DMS 273 treated with DMSO at 0.1 percent for 48 hours (cell line): ENCODE measurements around the gene NEK11.
"Not testable (repeated sequence)": the region's sequence is repeated elsewhere in the genome, so short reads cannot be mapped to it uniquely, and the experiment has no call there.

Experiments
- DNase-seq: peaks from one replicate; lab custom pipeline; 2025; lab: John Stamatoyannopoulos, UW

NEK11 gene

GRCh38 chr3:131357275-131357674 is 330.6 kb downstream of the NEK11 start:
- DNase-seq, result no peak

GRCh38 chr3:131360191-131360755 is 333.6 kb downstream of the NEK11 start:
- no peak for DNase-seq

- DNase-seq, result not testable (repeated sequence)
These were observed 334.4 kb downstream of the NEK11 start for GRCh38 chr3:131361066-131361463.

GRCh38 chr3:131361464-131362421 is 335.1 kb downstream of the NEK11 start:
- DNase-seq, result no peak

DNA sequence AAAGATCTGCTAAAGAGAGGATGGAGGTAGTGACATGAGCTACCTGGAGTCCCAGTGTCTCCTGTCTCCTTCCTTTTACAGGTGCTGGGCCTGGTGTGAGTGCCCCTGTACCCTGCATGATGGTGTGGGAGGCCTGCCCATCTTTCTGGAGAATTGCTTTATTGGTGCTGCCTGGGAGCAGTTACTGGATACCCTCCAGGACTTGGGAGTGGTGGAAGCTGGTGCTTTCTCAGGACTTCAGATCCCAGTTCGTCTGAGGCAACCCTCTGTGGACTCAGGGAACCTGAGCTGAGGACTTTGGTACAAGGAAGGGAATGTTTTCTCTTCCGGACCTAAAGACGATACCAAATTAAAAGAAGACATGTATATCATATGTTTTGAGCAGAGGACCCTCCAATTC is 336.6 kb downstream of the NEK11 start:
- DNase-seq, result no peak

DNA sequence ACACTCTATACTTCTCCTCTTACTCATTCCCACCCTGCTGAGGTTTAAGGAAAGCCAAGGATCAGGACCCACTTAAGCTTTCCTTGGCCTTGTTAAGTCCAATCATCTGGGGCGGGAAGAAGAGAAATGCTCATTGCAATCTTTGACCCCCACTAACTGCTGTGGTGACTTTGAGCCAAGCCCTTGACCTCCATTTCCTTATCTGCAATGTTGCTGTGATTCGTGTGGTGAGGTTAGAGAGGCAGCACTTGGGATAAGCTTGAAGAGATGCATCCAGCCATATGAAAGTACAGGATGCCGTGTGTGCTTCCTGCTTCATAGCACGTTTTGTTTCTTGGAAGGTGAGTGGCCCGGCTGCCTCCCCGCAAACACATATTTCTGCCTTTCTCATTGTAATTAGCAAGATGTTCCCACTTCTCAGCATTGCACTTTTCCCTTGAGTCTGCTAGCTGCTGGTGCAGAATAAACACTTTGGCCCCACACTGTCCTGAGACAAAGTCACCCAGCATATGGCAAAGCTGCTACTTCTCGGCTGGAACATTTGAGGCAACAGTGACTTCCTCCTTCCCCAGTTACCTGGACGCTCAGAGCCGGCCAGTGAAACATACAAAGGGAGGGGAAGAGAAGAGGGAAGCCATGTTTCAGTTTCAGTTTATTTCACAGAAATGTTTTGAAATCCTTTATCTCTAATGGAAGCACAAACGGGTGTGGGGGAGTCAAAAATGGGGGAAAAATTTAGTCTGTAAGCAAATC is 344.4 kb downstream of the NEK11 start:
- no peak for DNase-seq

GRCh38 chr3:131371688-131372066 is 345.0 kb downstream of the NEK11 start:
- no peak for DNase-seq

DNA sequence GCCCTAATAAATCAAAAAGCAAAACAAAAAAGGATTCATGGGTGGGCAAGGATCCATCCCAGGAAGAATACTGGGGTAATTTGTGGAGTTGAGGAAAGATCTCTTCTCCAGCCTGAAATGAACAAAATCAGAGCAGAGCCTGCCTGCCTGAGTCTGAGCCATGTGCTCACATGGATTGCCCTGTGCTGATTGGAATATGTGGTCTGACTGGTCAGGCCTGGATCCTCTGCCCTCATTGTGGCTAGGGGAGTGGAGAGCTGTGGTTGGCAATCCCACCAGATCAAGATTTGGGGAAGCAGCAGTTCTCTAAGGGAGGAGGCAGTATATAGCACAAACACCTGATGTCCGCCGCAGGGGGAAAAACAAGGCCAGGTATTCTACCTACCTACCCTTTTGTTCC is 348.1 kb downstream of the NEK11 start:
- no peak for DNase-seq

DNA sequence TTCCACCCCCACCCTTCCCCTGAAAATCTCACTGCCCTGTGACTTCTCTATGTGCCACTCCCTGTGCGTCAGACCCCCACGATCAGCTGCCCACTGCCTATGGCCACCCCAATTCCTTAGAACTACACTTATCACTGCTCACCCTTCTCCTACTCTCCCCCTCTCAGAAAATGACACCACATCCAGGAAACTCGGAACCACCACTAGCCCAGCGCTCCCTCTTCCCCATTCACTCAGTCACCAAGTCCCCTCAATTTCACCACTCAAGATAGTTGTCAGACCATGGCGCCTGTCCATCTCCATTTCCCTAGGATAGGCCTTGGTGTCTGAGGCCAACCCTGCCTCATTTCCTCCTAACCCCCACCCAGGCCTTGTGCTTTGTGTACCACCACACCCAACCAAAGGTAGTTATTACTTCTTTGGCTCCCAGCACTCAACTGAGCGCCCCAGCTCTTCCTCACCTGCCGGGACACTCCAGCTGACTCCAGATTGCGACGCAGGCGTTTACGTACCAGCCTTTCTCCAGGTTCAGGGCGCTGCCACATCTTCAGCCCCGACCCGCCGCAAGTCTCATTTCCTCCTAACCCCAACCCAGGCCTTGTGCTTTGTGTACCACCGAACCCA is 354.3 kb downstream of the NEK11 start:
- DNase-seq, result not testable (repeated sequence)

GRCh38 chr3:131381445-131382291 is 355.0 kb downstream of the NEK11 start, which contains the start of gene NUDT16:
Gene NUDT16 (plus strand): TSS chr3:131381774. CDS start chr3:131381805, 31 bp downstream.
- DNase-seq, result peak; percentile 98

DNA sequence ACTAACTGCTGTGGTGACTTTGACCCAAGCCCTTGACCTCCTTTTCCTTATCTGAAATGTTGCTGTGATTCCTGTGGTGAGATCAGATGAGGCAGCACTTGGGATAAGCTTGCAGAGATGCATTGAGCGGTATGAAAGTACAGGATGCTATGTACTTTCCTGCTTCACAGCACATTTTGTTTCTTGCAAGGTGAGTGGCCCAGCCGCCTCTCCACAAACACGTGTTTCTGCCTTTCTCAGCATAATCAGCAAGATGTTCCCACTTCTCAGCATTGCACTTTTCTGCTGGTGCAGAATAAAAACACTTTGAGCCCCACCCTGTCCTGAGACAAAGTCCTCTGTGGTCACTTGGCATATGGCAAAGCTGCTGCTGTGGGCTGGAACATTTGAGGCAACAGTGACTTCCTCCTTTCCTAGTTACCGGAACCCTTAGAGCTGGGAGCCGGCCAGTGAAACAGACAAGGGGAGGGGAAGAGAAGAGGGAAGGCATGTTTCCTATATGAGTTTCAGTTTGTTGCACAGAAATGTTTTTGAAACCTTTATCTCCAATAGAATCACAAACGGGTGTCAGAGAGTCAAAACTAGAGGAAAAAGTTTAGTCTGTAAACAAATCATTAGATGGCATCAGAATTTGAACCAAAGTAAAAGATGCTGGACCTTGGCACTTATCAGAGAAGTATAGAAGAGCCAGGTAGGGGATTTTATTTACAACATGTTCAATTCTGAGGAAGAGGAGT is 359.9 kb downstream of the NEK11 start:
- DNase-seq, result no peak

GRCh38 chr3:131387796-131388489 is 361.3 kb downstream of the NEK11 start:
- DNase-seq, result no peak

GRCh38 chr3:131388490-131388799 is 361.8 kb downstream of the NEK11 start:
- DNase-seq, result no peak

DNA sequence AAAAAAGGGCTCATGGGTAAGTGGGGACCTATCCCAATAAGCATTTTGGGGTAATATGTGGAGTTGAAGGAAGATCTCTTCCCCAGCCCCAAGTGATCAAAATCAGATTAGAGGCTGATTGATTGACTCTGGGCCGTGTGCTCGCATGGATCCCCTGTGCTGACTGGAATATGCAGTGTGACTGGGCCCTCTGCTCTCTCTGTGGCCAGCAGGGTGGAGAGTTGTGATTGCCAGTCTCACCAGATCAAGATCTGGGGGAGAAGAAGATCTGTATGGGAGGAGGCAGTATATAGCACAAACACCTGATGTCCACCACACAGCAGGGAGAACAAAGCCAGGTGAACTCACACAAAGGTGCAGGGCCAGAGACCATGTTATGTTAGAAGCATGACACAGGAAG is 363.7 kb downstream of the NEK11 start:
- DNase-seq, result no peak

DNA sequence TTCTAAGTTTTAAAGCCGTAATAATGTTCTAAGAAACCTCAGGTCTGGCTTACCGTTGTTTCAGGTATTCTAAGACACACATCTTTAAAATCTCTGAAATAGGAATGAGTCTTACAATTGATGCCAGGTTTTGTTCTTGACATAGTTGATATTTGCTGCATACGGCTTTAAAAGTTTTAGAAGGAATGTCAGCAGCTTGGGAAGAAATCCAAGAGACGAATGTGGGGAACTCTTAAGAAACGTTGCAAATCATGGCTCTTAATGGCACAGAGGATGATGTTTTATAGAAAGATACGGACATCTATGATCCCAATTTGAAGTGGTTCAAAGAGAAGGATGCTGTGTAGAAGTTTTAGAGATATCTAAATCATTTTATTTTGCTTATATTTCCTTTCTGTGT is 366.4 kb downstream of the NEK11 start:
- DNase-seq, result no peak

GRCh38 chr3:131393868-131394267 is 367.2 kb downstream of the NEK11 start:
- no peak for DNase-seq

GRCh38 chr3:131394400-131394799 is 367.7 kb downstream of the NEK11 start:
- DNase-seq, result no peak

- DNase-seq, result no peak
These were observed 369.5 kb downstream of the NEK11 start for GRCh38 chr3:131396170-131396569.

GRCh38 chr3:131397889-131398288 is 371.2 kb downstream of the NEK11 start:
- DNase-seq, result no peak
